ENCODE results near the gene OTOP1. TPM values are rescaled to one million over a fixed set of nuclear protein-coding genes. Genes with fewer than 3 reads are reported as not detected.

OTOP1 gene
- total RNA-seq, 1 experiment from 2014 or later, result not detected

GRCh38 chr4:4225915-4226605 lies 669 bp downstream of the OTOP1 start:
- DNase-seq (ENCODE audit: low read depth, low spot score), result no peak
- BruUV-seq (replicated peaks), result no TSS peak
- CTCF ChIA-PET, result no interaction called here
- Histone ChIP-seq H3K4me1 (ENCODE audit: control insufficient read depth, insufficient read depth, low read length) (no peaks in the 10 kb centered on the region), H3K4me3 (ENCODE audit: low read depth in 2 of 2, low read length in 2 of 2) (no peak overlapping the region), H3K27ac (ENCODE audit: low read length) (no peak overlapping the region), H3K36me3 (ENCODE audit: control insufficient read depth, insufficient read depth, low read length) (no peaks in the 10 kb centered on the region), H3K9me3 (ENCODE audit: control insufficient read depth, insufficient read depth, low read depth, low read length) (no peaks in the 10 kb centered on the region), H3K27me3 (ENCODE audit: control insufficient read depth, insufficient read depth, low read length) (no peaks in the 10 kb centered on the region)
- intact Hi-C loops (cut with micrococcal nuclease; ENCODE audit: unreplicated experiment), result no loop called here
- ATAC-seq, result no peak
- in situ Hi-C loops (cut with HindIII; ENCODE audit: low pct_unique_long_range_greater_than_20kb, low sequenced_read_pairs), result no loop called here
- TF ChIP-seq SIN3A (IDR thresholded peaks at IDR 0.05; ENCODE audit: borderline replicate concordance, insufficient read depth, low read depth, low read length), result no peak
- TF ChIP-seq POLR2AphosphoS5 (IDR thresholded peaks at IDR 0.05; ENCODE audit: low read depth, low read length), result no peak
- no peak for TF ChIP-seq REST (IDR thresholded peaks at IDR 0.05; ENCODE audit: insufficient read depth in 1 of 2, low read depth in 2 of 2, low read length in 1 of 2)
- TF ChIP-seq, protein P1, sequence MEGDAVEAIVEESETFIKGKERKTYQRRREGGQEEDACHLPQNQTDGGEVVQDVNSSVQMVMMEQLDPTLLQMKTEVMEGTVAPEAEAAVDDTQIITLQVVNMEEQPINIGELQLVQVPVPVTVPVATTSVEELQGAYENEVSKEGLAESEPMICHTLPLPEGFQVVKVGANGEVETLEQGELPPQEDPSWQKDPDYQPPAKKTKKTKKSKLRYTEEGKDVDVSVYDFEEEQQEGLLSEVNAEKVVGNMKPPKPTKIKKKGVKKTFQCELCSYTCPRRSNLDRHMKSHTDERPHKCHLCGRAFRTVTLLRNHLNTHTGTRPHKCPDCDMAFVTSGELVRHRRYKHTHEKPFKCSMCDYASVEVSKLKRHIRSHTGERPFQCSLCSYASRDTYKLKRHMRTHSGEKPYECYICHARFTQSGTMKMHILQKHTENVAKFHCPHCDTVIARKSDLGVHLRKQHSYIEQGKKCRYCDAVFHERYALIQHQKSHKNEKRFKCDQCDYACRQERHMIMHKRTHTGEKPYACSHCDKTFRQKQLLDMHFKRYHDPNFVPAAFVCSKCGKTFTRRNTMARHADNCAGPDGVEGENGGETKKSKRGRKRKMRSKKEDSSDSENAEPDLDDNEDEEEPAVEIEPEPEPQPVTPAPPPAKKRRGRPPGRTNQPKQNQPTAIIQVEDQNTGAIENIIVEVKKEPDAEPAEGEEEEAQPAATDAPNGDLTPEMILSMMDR (IDR thresholded peaks at IDR 0.05), result no peak
- no peak for TF ChIP-seq TCF7L2 (IDR thresholded peaks at IDR 0.05; ENCODE audit: low read depth, low read length)
- POLR2A ChIA-PET, result no interaction called here

DNA sequence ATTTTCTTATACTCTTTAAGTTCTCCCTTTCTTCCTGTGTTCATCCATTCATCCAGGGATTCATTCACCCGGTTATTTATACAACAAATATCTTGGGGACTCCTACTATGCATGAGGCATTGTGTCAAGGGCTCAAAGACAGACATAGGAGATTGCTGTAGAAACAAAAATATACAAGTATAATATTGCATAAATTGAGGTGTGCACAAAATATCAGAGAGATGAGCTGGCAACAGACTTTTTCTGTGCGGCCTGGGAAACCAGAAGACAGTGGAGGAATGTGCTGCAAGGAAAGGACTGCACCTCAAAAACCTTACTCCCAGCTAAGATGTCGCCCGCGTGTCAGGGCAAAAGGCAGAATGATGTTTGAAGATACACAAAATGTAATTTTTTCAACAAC lies 9.6 kb downstream of the OTOP1 start:
- no peak for ATAC-seq
- ChIA-PET CTCF (no interaction called here), POLR2A (no interaction called here)
- DNase-seq (ENCODE audit: low read depth, low spot score), result no peak
- intact Hi-C loops (cut with micrococcal nuclease; ENCODE audit: unreplicated experiment) (no loop called here), in situ Hi-C loops (cut with HindIII; ENCODE audit: low pct_unique_long_range_greater_than_20kb, low sequenced_read_pairs) (no loop called here)
- Histone ChIP-seq H3K9me3 (ENCODE audit: control insufficient read depth, insufficient read depth, low read depth, low read length) (no peaks in the 10 kb centered on the region), H3K27me3 (ENCODE audit: control insufficient read depth, insufficient read depth, low read length) (no peaks in the 10 kb centered on the region), H3K36me3 (ENCODE audit: control insufficient read depth, insufficient read depth, low read length) (no peaks in the 10 kb centered on the region), H3K27ac (ENCODE audit: low read length) (no peak overlapping the region), H3K4me3 (ENCODE audit: low read depth in 2 of 2, low read length in 2 of 2) (no peak overlapping the region), H3K4me1 (ENCODE audit: control insufficient read depth, insufficient read depth, low read length) (no peaks in the 10 kb centered on the region)
- TF ChIP-seq POLR2AphosphoS5 (IDR thresholded peaks at IDR 0.05; ENCODE audit: low read depth, low read length), result no peak
- TF ChIP-seq, protein P1 (IDR thresholded peaks at IDR 0.05), result no peak
- no peak for TF ChIP-seq REST (IDR thresholded peaks at IDR 0.05; ENCODE audit: insufficient read depth in 1 of 2, low read depth in 2 of 2, low read length in 1 of 2)
- TF ChIP-seq TCF7L2 (IDR thresholded peaks at IDR 0.05; ENCODE audit: low read depth, low read length), result no peak
- TF ChIP-seq SIN3A (IDR thresholded peaks at IDR 0.05; ENCODE audit: borderline replicate concordance, insufficient read depth, low read depth, low read length), result no peak
- BruUV-seq (replicated peaks), result no TSS peak
